ENCODE data around the gene PNPLA7.
A peak's percentile ranks its signal among the peaks of the same experiment; 100 is the strongest.
"Not testable (repeated sequence)": the region's sequence is repeated elsewhere in the genome, so short reads cannot be mapped to it uniquely, and the experiment has no call there.

PNPLA7 gene

GRCh38 chr9:137410891-137411249, 139.3 kb downstream of the PNPLA7 start:
- CTCF ChIA-PET = interaction anchor here (0.6 to 1.7 kb wide), 3 partner anchors 13 to 74 kb away, joined by 3 to 4 read pairs (median 4); no protein-coding TSS in a partner anchor
- POLR2A ChIA-PET (ENCODE audit: low non-redundant PET) = no interaction called here
- TF ChIP-seq CTCF (conservative IDR thresholded peaks at IDR 0.05; ENCODE audit: low read depth) = no peak
- DNase-seq (ENCODE audit: low spot score) = no peak
- peak overlapping the region; percentile 93 for H3K27ac ChIP-seq

GRCh38 chr9:137410236-137410890, 139.8 kb downstream of the PNPLA7 start:
- CTCF ChIA-PET = interaction anchor here (1.7 kb wide), 1 partner anchor 14 kb away, joined by 4 read pairs; no protein-coding TSS in a partner anchor
- peak overlapping the region; percentile 93 for H3K27ac ChIP-seq
- POLR2A ChIA-PET (ENCODE audit: low non-redundant PET); DNase-seq (ENCODE audit: low spot score): not testable (repeated sequence)

Data from RWPE1 (cell line).